ENCODE data around the gene TAF1D. TPM values are rescaled to one million over a fixed set of nuclear protein-coding genes. Genes with fewer than 3 reads are reported as not detected.
A peak's percentile ranks its signal among the peaks of the same experiment; 100 is the strongest.

The TAF1D gene
- total RNA-seq, 1 donor from 2014 or later = 82.6 TPM

DNA sequence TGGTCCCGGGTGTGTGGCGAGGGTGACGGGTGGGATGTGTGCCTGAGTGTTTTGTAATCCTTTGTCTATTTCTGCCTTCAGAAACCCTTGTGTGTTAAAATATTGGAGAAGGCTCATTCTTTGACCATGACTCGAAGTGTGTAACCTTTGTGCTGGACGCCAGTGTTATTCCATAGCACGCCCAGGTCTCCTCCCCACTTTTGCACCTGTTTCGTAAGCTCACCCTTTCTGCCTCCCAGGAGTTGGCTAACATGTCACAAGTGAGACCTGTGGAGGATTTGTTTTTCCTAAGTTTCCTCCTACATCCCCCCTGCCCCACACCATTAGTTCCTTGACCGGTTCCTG lies 559 bp upstream of the TAF1D start:
- TF ChIP-seq, protein P1, sequence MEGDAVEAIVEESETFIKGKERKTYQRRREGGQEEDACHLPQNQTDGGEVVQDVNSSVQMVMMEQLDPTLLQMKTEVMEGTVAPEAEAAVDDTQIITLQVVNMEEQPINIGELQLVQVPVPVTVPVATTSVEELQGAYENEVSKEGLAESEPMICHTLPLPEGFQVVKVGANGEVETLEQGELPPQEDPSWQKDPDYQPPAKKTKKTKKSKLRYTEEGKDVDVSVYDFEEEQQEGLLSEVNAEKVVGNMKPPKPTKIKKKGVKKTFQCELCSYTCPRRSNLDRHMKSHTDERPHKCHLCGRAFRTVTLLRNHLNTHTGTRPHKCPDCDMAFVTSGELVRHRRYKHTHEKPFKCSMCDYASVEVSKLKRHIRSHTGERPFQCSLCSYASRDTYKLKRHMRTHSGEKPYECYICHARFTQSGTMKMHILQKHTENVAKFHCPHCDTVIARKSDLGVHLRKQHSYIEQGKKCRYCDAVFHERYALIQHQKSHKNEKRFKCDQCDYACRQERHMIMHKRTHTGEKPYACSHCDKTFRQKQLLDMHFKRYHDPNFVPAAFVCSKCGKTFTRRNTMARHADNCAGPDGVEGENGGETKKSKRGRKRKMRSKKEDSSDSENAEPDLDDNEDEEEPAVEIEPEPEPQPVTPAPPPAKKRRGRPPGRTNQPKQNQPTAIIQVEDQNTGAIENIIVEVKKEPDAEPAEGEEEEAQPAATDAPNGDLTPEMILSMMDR (IDR thresholded peaks at IDR 0.05) = no peak
- H3K36me3 Mint-ChIP-seq (ENCODE audit: unreplicated experiment) = peaks cover 28% of the 10 kb centered on the region
- H3K27me3 Mint-ChIP-seq (ENCODE audit: unreplicated experiment) = no peaks in the 10 kb centered on the region
- H3K4me3 Mint-ChIP-seq (ENCODE audit: unreplicated experiment) = peak overlapping the region; percentile 99
- H3K4me1 Mint-ChIP-seq (ENCODE audit: unreplicated experiment) = peaks cover 47% of the 10 kb centered on the region
- DNase-seq (ENCODE audit: extremely low spot score, unreplicated experiment) = no peak
- no peaks in the 10 kb centered on the region for H3K9me3 Mint-ChIP-seq (ENCODE audit: unreplicated experiment)
- peak overlapping the region; percentile 99 for H3K27ac Mint-ChIP-seq (ENCODE audit: unreplicated experiment)

DNA sequence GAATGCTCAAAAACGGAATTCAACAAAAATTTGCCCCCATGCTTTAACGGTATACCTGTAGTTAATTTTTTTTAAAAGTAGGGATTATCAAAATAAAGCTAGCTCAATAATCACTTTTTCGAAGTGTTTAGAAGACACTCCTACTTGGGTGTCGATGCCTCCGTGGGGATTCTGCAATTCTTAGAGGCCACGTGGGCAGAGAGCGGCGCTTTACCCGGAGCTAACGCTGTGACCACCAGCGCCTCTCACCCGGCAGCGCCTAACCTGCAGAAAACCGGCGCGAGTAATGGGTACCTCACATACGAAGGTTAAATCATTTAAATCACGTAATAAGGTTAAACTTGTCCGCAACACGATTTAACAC lies 583 bp downstream of the TAF1D start:
- Mint-ChIP-seq H3K27me3 (ENCODE audit: unreplicated experiment) (no peaks in the 10 kb centered on the region), H3K27ac (ENCODE audit: unreplicated experiment) (peak overlapping the region; percentile 99), H3K9me3 (ENCODE audit: unreplicated experiment) (no peaks in the 10 kb centered on the region), H3K36me3 (ENCODE audit: unreplicated experiment) (peaks cover 37% of the 10 kb centered on the region), H3K4me1 (ENCODE audit: unreplicated experiment) (peaks cover 56% of the 10 kb centered on the region), H3K4me3 (ENCODE audit: unreplicated experiment) (peak overlapping the region; percentile 99)
- TF ChIP-seq, protein P1 (IDR thresholded peaks at IDR 0.05) = no peak
- no peak for DNase-seq (ENCODE audit: extremely low spot score, unreplicated experiment)

DNA sequence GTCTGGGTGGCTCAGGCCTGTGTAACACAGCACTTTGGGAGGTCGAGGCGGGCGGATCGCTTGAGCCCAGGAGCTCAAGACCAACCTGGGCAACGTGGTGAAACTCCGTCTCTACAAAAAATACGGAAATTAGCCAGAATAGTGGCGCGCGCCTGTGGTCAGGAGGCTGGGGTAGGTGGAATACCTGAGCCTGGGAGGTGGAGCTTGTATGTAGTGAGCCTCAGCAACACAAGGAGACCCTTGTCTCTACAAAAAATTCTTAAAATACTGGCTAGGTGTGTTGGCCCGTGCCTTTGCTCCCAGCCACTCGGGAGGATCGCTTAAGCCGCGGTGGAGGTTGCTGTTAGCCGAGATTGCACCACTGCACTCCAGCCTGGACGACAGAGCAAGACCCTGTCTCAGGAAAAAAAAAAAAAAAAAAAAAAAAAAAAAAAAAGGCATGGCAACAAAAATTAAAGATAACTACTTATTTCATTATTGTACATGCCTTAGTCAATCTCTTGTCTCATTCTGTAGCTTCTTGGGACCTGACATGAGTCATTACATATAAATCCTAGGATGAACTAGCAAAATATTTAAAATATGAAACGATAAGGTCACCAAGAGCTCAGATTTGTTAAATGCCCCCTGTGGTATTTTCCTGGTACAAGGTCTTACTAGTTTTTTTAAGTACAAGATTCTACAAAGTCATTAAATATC lies 1.1 kb downstream of the TAF1D start:
- peaks cover 41% of the 10 kb centered on the region for H3K36me3 Mint-ChIP-seq (ENCODE audit: unreplicated experiment)
- H3K27me3 Mint-ChIP-seq (ENCODE audit: unreplicated experiment) = no peaks in the 10 kb centered on the region
- peaks cover 57% of the 10 kb centered on the region for H3K4me1 Mint-ChIP-seq (ENCODE audit: unreplicated experiment)
- TF ChIP-seq, protein P1 (IDR thresholded peaks at IDR 0.05) = no peak
- H3K4me3 Mint-ChIP-seq (ENCODE audit: unreplicated experiment) = peak overlapping the region; percentile 99
- H3K9me3 Mint-ChIP-seq (ENCODE audit: unreplicated experiment) = no peaks in the 10 kb centered on the region
- peak overlapping the region; percentile 99 for H3K27ac Mint-ChIP-seq (ENCODE audit: unreplicated experiment)
- DNase-seq (ENCODE audit: extremely low spot score, unreplicated experiment) = no peak

DNA sequence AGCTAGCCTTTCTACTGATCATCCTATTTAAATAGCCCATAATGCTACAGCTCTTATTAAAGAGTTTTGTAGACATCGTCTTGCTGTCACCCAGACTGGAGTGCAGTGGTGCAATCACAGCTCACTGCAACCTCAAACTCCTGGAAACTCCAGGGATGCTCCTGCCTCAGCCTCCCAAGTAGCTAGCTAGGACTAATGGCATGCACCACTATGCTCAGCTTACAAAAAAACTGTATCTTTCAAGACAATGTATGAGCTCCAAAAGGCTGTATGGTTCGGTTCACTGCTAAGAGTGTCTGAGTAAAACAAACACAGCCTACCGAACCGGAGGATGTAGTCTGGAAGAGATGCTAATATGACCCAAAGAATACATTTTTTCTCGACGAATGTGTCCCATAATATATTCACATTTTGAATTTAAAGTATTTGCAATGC lies 2.6 kb downstream of the TAF1D start:
- H3K4me3 Mint-ChIP-seq (ENCODE audit: unreplicated experiment) = peak overlapping the region; percentile 99
- H3K9me3 Mint-ChIP-seq (ENCODE audit: unreplicated experiment) = no peaks in the 10 kb centered on the region
- TF ChIP-seq, protein P1 (IDR thresholded peaks at IDR 0.05) = no peak
- no peaks in the 10 kb centered on the region for H3K27me3 Mint-ChIP-seq (ENCODE audit: unreplicated experiment)
- no peak for DNase-seq (ENCODE audit: extremely low spot score, unreplicated experiment)
- H3K27ac Mint-ChIP-seq (ENCODE audit: unreplicated experiment) = peak overlapping the region; percentile 77
- peaks cover 59% of the 10 kb centered on the region for H3K4me1 Mint-ChIP-seq (ENCODE audit: unreplicated experiment)
- peaks cover 50% of the 10 kb centered on the region for H3K36me3 Mint-ChIP-seq (ENCODE audit: unreplicated experiment)

DNA sequence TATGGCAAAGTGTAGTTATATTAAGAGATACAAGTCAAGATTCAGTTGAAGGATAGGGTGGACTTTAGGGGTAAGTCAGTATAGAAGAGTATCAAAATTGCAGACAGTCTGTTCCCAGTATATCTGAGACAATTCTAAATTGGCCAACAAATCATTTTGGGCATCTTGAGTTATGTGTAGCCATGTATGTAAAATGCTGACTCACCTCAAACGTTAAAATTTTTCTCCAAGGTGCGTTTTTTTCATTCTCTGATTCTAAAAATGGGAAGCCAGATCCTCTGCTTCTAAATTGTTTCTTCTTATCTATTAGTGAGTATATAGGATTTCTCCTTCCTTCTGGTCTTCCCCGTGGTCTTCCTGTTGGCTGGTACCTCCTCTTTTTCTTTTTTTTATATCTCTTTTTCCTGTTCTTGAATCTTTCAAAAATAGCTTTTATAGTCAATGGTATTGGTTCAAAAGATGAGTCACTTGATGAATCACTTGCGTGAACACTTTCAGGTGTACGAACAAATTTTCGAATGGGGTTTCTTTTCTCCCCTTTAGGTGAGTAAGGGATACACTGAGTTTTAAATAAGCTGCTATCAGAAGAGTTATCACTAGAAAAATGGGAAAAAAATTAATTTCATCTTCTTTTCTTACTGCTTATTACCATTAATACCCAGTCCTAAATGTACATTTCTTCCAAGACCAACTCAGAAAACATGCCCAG lies 3.2 kb downstream of the TAF1D start:
- DNase-seq (ENCODE audit: extremely low spot score, unreplicated experiment) = no peak
- Mint-ChIP-seq H3K4me3 (ENCODE audit: unreplicated experiment) (peak overlapping the region; percentile 99), H3K27ac (ENCODE audit: unreplicated experiment) (peak overlapping the region; percentile 77), H3K4me1 (ENCODE audit: unreplicated experiment) (peaks cover 60% of the 10 kb centered on the region), H3K9me3 (ENCODE audit: unreplicated experiment) (no peaks in the 10 kb centered on the region), H3K27me3 (ENCODE audit: unreplicated experiment) (no peaks in the 10 kb centered on the region), H3K36me3 (ENCODE audit: unreplicated experiment) (peaks cover 53% of the 10 kb centered on the region)
- TF ChIP-seq, protein P1 (IDR thresholded peaks at IDR 0.05) = no peak

Data from osteocyte (in vitro differentiated cells).